ENCODE results near the gene AHSG.

- TF ChIP-seq POLR2A (IDR thresholded peaks at IDR 0.05) (no peak), CTCF (IDR thresholded peaks at IDR 0.05) (no peak), POLR2AphosphoS5 (IDR thresholded peaks at IDR 0.05) (no peak)
These were observed 13.5 kb downstream of the AHSG start for GRCh38 chr3:186626254-186626847.
